ENCODE data around the gene IL33. TPM values are rescaled to one million over a fixed set of nuclear protein-coding genes. Genes with fewer than 3 reads are reported as not detected.

IL33 gene
- total and polyA plus RNA-seq, 2 of the 8 experiments (the other 6 are each of a cell fraction or from before 2014, with no cell fraction given) = not detected

- TF ChIP-seq MAFK (IDR thresholded peaks at IDR 0.05; ENCODE audit: low read depth, low read length) (no peak), EGR1 (IDR thresholded peaks at IDR 0.05; ENCODE audit: borderline replicate concordance, low read depth, low read length) (no peak), MAX (IDR thresholded peaks at IDR 0.05) (no peak), RFX5 (IDR thresholded peaks at IDR 0.05; ENCODE audit: borderline replicate concordance, low read depth, low read length) (no peak)
Measured at GRCh38 chr9:6232336-6232945, 16.8 kb downstream of the IL33 start (continued).
